ENCODE results near the gene BCKDK.
"Not testable (repeated sequence)": the region's sequence is repeated elsewhere in the genome, so short reads cannot be mapped to it uniquely, and the experiment has no call there.

Gene BCKDK

GRCh38 chr16:31120129-31120528 is 11.9 kb downstream of the BCKDK start:
- no peak for DNase-seq (ENCODE audit: low read depth, low spot score)

GRCh38 chr16:31125844-31126243 is 17.7 kb downstream of the BCKDK start:
- no peak for DNase-seq (ENCODE audit: low read depth, low spot score)

- no peak for DNase-seq (ENCODE audit: low read depth, low spot score)
These were observed 19.0 kb downstream of the BCKDK start for GRCh38 chr16:31127182-31127581.

GRCh38 chr16:31128711-31129567 is 20.8 kb downstream of the BCKDK start:
- DNase-seq (ENCODE audit: low read depth, low spot score), result no peak

- DNase-seq (ENCODE audit: low read depth, low spot score), result no peak
These were observed 21.6 kb downstream of the BCKDK start for GRCh38 chr16:31129568-31130335.

- no peak for DNase-seq (ENCODE audit: low read depth, low spot score)
These were observed 22.2 kb downstream of the BCKDK start for GRCh38 chr16:31130336-31130891.

GRCh38 chr16:31130899-31131298 is 22.7 kb downstream of the BCKDK start:
- DNase-seq (ENCODE audit: low read depth, low spot score), result no peak

GRCh38 chr16:31131416-31131815 is 23.2 kb downstream of the BCKDK start:
- DNase-seq (ENCODE audit: low read depth, low spot score), result no peak

GRCh38 chr16:31131841-31132271 is 23.7 kb downstream of the BCKDK start:
- DNase-seq (ENCODE audit: low read depth, low spot score), result no peak

GRCh38 chr16:31132303-31132979 is 24.3 kb downstream of the BCKDK start:
- no peak for DNase-seq (ENCODE audit: low read depth, low spot score)

GRCh38 chr16:31133046-31133501 is 24.9 kb downstream of the BCKDK start:
- DNase-seq (ENCODE audit: low read depth, low spot score), result no peak

- DNase-seq (ENCODE audit: low read depth, low spot score), result no peak
These were observed 25.9 kb downstream of the BCKDK start for GRCh38 chr16:31134091-31134571.

GRCh38 chr16:31134625-31135534 is 26.7 kb downstream of the BCKDK start:
- DNase-seq (ENCODE audit: low read depth, low spot score), result no peak

- DNase-seq (ENCODE audit: low read depth, low spot score), result no peak
These were observed 27.5 kb downstream of the BCKDK start, which contains the start of gene PRSS8 for GRCh38 chr16:31135535-31136286. Gene PRSS8 (minus strand): TSS chr16:31135727. CDS start chr16:31135498, 229 bp downstream.

GRCh38 chr16:31136287-31136662 is 28.1 kb downstream of the BCKDK start:
- no peak for DNase-seq (ENCODE audit: low read depth, low spot score)

- not testable (repeated sequence) for DNase-seq (ENCODE audit: low read depth, low spot score)
These were observed 28.8 kb downstream of the BCKDK start for GRCh38 chr16:31136822-31137499.

GRCh38 chr16:31138621-31139578 is 30.7 kb downstream of the BCKDK start:
- no peak for DNase-seq (ENCODE audit: low read depth, low spot score)

GRCh38 chr16:31141071-31141469 is 32.9 kb downstream of the BCKDK start:
- DNase-seq (ENCODE audit: low read depth, low spot score), result not testable (repeated sequence)

All from brain pericyte (primary cell).